CD4-positive, alpha-beta T cell treated with Interleukin-15 for 1 hour (primary cell): Measurements from ENCODE around the gene GRAMD1C.

Experiments used
- DNase-seq: peaks from one replicate; pipeline ENCODE4 v3.0.0-alpha.2; 2020

Gene GRAMD1C

DNA sequence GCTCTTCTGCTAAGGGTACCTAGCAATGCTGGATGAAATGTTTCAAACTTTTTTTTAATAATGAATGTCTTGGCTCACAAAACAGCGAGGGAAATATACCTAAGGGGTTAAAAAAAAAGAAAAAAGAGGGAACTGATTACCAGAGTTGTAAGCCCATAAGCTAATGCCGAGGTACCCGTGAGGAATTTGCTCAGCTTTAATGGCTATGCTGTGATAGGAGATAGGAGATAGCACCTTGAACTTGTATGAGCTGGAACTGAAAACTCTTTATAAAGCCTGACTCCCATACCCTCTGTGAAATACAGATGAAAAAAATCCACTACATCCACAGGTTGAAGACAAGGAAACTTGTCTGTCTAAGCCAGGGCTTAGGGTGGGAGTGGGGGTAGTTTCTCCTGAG, 13.9 kb downstream of the GRAMD1C start:
- DNase-seq = no peak

DNA sequence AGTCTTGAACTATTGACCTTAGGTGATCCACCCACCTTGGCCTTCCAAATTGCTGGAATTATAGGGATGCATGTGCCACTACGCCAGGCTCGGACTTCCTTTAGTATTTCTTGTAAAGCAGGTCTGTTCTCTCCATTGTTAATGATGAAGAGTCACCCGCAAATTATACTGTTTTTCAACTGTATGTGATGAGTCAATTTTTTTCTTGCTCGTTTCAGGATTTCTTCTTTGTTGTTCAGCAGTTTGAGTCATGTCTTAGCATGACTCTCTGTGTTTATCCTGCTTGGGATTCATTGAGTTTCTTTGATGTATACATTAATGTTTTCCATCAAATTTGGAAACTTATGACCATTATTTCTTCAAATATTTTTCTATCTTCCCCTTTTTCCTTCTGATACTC, 28.9 kb downstream of the GRAMD1C start:
- no peak for DNase-seq

DNA sequence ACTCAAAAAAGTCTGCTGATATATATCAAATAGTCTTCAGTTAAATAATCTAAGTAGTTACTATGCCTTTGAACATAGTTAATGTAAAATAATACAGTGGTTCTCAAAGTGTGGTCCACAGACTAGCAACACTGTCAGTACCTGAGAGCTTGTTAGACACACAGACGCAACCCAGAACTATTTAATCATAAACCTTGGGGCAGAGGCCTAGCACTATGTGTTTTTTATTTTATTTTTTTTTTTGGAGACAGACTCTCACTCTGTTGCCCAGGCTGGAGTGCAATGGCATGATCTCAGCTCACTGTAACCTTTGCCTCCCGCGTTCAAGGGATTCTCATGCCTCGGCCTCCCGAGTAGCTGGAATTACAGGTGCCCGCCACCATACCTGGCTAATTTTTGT, 34.7 kb downstream of the GRAMD1C start:
- no peak for DNase-seq

GRCh38 chr3:113873814-113874526, 35.4 kb downstream of the GRAMD1C start:
- no peak for DNase-seq

- no peak for DNase-seq
Observed at GRCh38 chr3:113878403-113878802, 39.8 kb downstream of the GRAMD1C start.

- DNase-seq = no peak
Observed at GRCh38 chr3:113885050-113885449, 46.5 kb downstream of the GRAMD1C start.

- DNase-seq = no peak
Observed at GRCh38 chr3:113890256-113890900, 51.8 kb downstream of the GRAMD1C start.

DNA sequence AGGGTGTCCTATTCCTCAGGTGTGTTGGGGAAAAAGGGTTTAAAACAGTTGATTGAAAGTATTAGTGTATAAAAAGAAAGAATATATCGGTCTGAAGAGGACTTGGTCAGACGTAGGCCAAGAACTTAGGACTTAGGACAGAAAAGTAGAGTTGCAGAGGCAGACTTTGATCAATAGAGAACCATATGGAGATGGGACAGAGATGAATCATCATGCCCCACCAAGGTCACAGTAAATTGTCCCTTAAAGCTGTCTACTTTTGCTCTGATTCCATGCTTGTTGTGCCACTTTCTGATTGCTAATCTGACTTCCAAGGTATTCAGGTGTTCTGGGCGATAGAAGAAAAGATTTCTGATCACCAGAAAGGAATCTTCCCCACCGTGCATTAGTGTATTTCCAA, 56.3 kb downstream of the GRAMD1C start:
- no peak for DNase-seq

GRCh38 chr3:113895964-113896363, 57.4 kb downstream of the GRAMD1C start:
- DNase-seq = no peak

GRCh38 chr3:113896930-113897329, 58.3 kb downstream of the GRAMD1C start:
- DNase-seq = no peak

- no peak for DNase-seq
Observed at GRCh38 chr3:113897373-113897777, 58.8 kb downstream of the GRAMD1C start.

DNA sequence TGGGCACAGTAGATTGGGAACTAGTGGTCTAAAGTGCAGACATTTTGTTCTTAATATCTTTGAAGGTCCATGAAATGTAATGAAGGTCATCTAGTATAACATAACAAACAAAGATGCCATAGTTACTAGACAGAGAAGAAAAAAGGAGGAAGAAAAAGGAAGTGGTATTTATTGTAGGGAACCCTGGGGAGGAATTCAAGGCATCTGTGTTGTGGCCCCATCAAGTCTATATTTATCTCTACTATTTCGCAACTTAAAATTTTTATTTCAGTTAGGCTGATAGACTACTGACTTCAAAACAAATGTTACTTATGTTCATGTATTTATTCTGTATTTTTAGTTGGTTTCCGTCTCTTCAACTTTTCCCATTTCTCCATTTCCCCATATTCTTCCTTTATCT, 60.3 kb downstream of the GRAMD1C start:
- no peak for DNase-seq

GRCh38 chr3:113906568-113907140, 68.1 kb downstream of the GRAMD1C start:
- DNase-seq = no peak

GRCh38 chr3:113908133-113908532, 69.5 kb downstream of the GRAMD1C start:
- no peak for DNase-seq

GRCh38 chr3:113910966-113911365, 72.4 kb downstream of the GRAMD1C start:
- DNase-seq = no peak

DNA sequence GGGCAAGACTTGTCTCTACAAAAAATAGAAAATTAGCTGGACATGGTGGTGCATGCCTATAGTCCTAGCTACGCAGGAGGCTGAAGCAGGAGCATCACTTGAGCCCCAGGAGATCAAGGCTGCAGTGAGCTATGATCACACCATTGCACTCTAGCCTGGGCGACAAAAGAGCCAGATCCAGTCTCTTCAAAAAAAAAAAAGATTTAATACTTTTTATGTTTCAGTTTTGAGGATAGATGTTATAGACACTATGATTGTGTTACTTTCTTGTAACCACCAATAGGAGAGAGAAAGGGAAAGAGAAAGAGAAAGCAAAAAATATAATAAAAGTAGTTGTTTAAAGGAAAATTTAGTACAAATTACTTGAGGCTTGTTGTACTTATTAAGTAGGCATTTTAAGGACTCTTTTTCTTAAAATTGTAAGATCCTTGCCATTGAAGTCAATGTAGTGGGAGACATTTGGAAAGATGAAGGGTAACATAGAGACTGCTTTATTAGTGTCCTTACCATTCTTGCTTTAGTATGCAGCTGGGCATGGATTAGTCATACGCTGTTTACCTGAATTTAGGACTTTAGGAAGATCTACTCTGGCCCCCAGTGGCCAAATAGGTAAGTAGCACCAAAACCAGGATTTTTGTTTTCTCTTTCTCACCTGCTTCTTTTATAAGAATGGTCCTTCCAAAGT, 74.1 kb downstream of the GRAMD1C start:
- no peak for DNase-seq

GRCh38 chr3:113914646-113915045, 76.1 kb downstream of the GRAMD1C start:
- no peak for DNase-seq

DNA sequence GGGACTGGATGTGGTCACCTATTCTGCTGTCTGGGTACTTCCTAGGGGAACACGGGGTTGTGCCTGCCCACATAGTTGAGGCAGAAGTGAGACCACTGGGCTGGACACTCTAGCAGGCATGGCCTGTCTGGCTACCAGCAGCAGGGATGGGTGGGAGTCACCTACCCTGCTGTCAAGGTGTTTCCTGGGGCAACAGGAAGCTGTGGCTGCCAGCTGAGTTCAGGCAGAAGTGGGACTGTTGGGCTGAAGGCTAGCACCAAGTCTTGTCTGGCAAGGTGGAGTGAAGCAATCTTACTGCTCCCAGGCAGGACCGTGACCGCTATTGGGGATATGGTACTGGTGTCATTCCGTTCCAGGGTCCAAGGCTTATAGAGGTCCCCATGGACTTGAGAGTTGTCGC, 89.0 kb downstream of the GRAMD1C start:
- no peak for DNase-seq

- DNase-seq = no peak
Observed at GRCh38 chr3:113946831-113947230, 108.2 kb downstream of the GRAMD1C start.

- peak; percentile 67 for DNase-seq
Observed at GRCh38 chr3:113947372-113948014, 108.9 kb downstream of the GRAMD1C start, which contains the start of gene ZDHHC23. ZDHHC23 (plus strand) TSS chr3:113948013; CDS start chr3:113948803, 790 bp downstream.

- DNase-seq = no peak
Observed at GRCh38 chr3:113948015-113948917, 109.7 kb downstream of the GRAMD1C start.

GRCh38 chr3:113952921-113953320, 114.3 kb downstream of the GRAMD1C start:
- no peak for DNase-seq
